Measurements from ENCODE around the gene MITD1.
"Not testable (repeated sequence)": the region's sequence is repeated elsewhere in the genome, so short reads cannot be mapped to it uniquely, and the experiment has no call there.

Gene MITD1

GRCh38 chr2:99180755-99181623, at the start of gene MITD1, which contains the start of gene MRPL30:
Gene MITD1, minus strand, starts transcription at chr2:99181058. Its CDS starts 77 bp downstream, at chr2:99180981.
Gene MRPL30, plus strand, starts transcription at chr2:99181184. Its CDS starts 5,020 bp downstream, at chr2:99186204.
- peak; percentile 93 to 95 for DNase-seq

DNA sequence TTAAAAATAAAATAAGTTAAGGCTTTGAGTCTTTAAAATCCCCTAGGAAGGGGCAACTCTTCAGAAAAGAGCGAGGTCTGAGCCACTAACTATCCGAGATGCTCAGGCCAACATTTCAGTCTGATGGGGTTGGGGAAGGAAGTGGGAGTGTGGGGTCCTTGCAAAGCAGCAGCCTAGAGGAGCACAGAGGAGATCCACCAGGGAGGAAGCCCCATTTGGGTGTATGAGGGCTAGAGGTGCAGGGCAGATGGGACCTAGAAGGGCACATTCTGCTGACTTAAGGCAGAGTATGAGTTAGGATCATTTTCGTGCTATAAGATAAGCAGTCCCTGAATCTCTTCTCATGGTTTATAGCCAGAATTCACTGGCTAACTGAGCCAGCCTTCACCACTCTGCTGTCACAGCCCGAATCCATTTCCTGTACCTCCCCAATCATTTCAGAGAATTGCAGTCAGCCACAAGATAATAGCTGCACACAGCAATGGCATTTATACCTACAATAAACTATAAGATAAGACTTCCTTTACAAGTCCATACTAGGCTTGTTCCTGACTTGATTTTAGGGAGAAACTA, 37.2 kb upstream of the MITD1 start:
- DNase-seq, result no peak

GRCh38 chr2:99216096-99216495, 35.2 kb upstream of the MITD1 start:
- no peak for DNase-seq

GRCh38 chr2:99205491-99205890, 24.6 kb upstream of the MITD1 start:
- DNase-seq, result no peak

GRCh38 chr2:99201959-99202678, 21.3 kb upstream of the MITD1 start:
- DNase-seq, result no peak

DNA sequence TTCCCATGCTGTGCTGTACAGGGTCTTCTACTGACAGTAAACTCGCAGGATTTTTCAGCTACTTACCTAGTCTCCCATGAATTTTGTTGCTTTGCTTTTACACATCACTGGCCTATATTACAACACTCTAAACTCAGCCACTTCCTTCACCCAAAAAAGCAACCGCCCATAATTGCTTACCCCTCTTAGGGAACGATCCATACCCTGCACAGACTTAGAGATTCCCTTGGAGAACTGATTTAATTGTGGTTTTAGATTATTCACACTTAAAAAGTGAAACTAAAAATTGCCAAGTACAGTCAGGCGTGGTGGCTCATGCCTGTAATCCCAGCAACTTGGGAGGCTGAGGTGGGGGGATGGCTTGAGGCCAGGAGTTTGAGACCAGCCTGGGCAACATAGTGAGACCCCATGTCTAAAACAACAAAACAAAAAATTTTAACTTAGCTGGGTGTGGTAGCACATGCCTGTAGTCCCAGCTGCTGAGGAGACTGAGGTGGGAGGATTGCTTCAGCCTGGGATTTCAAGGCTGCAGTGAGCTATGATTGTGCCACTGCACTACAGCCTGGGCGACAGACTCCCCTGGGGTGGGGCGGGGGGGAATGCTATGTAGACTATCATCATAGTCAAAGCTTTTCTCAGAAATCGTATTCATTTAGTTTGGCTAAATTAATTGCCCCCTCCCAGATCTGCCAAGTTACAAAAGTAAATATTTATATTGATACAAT, 19.4 kb upstream of the MITD1 start:
- peak; percentile 37 to 76 for DNase-seq

DNA sequence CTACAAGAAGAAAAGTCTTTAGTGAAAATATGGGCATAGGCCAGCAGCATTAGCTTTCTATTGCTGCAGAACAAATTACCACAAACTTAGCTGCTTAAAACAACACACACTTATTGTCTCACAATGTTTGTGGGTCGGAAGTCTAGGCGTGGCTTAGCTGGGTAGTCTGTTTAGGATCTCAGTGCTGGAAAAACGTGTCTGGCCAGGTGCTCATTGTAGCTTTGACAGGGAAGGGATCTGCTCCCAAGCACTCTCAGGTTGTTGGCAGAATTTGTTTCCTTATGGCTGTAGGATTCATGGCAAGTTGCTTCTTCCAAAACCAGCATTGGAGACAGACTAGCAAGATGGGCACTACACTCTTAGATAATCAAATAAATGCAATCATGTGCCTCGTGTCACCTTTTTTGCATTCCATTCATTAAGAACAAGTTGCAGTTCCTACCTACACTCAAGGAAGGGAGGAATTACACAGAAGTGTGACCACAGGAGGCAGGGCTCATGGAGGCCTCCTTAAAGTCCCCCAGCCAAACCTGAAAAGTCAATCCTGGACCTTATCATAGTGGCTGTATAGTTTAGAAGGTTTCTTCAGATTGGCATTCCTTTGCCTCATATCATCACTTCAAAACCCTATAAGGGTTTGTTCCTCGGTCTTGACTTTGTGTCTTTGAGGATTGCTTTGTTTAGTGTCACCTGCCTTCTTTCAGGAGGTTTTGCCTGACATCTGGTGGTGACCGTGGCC, 17.4 kb upstream of the MITD1 start:
- no peak for DNase-seq

DNA sequence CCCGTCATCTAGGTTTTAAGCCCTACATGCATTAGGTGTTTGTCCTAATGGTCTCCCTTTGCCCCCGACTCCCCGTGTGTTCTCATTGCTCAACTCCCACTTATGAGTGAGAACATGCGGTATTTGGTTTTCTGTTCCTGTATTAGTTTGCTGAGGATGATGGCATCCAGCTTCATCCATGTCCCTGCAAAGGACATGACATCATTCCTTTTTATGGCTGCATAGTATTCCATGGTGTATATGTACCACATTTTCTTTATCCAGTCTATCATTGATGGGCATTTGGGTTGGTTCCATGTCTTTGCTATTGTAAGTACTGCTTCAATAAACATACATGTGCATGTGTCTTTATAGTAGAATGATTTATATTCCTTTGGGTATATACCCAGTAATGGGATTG, 11.5 kb upstream of the MITD1 start:
- not testable (repeated sequence) for DNase-seq

DNA sequence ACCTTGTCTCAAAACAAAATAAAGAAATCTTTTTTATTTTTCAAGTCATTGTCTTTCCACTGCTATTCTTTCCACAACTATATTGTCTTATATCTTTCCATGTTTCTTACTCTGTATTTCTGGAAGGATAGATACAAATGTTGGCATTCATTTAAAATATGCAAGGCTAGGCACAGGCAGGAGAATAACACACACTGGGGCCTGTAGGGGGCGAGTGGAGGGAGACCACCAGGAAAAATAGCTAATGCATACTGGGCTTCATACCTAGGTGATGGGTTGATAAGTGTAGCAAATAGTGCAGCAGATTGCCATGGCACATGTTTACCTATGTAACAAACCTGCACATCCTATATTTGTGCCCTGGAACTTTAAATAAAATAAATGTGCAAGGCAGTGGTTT, 9.7 kb upstream of the MITD1 start:
- DNase-seq, result no peak

DNA sequence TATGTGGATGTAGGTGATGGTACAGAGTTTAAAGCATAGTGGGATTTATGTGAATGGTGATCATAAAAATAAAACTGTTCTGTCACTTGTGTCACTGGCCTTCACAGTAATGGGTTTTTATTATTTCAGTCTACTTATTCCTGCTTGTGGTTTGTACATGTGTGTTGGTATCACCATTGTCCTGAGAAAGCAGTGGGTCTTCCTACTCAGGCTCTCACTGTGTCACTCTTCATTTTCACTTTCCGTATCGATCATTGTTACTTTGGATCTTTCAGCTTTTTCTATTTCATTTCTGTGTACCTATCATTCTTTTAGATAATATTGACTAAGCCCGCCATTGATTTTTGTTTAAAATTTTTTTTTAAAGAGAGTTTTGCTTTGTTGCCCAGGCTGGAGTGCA, 7.5 kb upstream of the MITD1 start:
- DNase-seq, result no peak

GRCh38 chr2:99187011-99187410, 6.2 kb upstream of the MITD1 start:
- DNase-seq, result no peak

DNA sequence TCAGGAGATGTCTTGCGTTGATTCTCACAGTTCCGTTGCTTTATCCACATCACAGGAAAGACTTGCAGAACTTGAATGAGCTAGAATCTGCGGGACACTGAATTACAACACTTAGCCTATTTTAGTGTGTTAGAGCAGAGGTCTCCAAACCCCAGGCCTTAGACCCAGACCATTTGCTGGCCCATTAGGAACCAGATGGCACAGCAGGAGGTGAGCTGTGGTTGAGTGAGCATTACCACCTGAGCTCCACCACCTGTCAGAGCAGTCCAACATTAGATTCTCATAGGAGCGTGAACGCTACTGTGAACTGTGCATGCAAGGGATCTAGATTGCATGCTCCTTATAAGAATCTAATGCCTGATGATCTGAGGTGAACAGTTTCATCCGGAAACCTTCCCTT, 4.0 kb upstream of the MITD1 start:
- no peak for DNase-seq

DNA sequence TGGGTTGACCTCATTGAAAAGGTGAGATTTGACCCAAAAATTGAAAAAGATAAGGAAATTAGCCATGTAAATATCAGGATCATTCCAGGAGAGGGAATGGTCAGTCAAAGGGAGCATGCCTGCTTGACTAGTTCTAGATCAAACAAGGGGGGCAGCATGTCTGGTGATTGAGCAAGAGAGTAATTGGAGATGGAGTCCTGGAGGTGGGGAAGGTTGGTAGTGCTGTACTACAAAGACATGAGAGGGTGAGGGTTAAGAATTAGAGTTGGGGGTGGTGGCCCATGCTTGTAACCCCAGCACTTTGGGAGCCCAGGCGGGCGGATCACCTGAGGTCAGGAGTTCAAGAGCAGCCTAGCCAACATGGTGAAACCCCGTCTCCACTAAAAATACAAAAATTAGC, 2.2 kb upstream of the MITD1 start:
- no peak for DNase-seq

- DNase-seq, result no peak
Observed at GRCh38 chr2:99181624-99182000, 754 bp upstream of the MITD1 start.

GRCh38 chr2:99171377-99172140, 9.3 kb downstream of the MITD1 start:
- DNase-seq, result no peak

DNA sequence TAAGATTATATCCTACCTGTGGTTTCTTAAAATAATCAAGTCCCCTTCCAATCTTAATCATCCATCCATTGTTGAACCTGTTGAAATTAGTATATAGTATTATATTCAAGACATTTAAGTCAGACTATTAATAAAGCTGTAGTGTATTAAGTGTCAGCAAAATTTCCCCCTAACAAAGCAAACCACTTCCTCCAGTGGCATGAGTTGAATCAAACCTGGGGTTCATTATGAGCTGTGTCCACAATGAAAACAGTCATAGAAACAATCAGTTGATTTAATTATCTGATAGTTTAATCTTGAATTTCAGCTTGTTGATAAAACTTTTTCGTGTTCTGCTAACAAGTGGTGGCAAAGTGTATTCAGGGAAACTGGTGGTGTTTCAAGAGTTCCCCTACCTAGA, 11.3 kb downstream of the MITD1 start:
- no peak for DNase-seq

DNA sequence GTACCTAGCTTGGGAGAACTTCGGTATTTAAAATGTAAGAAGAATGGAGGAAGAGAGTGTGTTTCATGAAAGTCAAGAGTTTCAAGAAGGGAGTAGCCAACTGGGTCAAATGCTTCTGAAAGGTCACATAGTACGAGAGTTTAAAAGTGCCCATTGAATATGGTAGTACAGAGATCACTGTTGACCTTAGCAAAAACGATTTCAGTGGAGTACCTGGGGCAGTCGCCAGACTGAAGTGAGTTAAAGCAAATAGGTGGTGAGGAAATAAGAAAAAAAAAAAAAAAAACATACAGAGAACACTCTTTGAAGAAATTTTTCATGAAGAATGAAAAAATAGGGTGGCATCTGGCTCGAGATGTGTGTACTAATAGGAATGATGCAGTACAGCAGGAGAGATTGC, 14.6 kb downstream of the MITD1 start:
- no peak for DNase-seq

DNA sequence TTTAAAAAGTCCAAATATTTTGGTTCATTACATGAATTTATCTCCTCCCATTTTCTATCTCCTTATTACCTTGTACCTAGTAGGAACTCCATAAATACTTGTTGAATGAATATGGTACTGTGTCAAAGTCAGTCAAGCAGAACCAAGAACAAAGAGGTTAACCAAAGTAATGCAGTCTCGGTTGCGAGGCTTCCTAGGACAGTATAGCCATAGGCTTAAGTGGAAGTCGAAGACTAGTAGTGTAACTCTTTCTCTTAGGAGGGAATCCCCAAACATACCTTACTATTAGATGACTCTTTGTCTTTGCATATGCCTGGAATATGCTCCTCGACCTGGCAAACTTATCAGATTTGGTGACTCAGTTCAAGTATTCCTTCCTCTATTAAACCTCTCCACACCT, 21.3 kb downstream of the MITD1 start:
- no peak for DNase-seq

DNA sequence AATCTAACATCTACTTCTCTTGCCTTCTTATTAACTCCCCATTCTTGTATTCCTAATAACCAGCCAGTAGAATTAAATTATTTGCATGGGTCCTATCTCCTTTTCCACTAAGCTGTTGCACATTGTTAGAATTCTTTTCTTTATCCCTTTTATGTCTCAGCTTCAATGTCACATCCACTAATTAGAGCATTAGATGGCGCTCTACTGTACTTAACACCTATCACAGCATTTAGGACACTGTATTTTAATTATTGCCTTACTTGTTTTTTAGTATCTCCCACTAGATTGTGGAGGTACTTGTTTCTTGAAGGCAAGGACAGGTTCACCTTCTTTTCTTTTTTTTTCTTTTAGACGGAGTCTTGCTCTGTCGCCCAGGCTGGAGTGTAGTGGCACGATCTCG, 22.3 kb downstream of the MITD1 start:
- no peak for DNase-seq

- no peak for DNase-seq
Observed at GRCh38 chr2:99156891-99157290, 24.0 kb downstream of the MITD1 start.

Data from inflammatory macrophage treated with lipopolysaccharide for 1 hour (primary cell).